Activated T-helper 1 cell treated with anti-CD3 and anti-CD28 coated beads, Interleukin-12 subunit alpha, Interleukin-12 subunit beta, Interleukin-2, Interleukin-4 antibody, amounts not matched to agents 30 ng/mL and 10 ng/mL and 1 ng/mL, durations not matched to agents 14 hours and 24 hours and 36 hours (primary cell): ENCODE results near the gene SYT13. TPM values are rescaled to one million over a fixed set of nuclear protein-coding genes. Genes with fewer than 3 reads are reported as not detected.

Experiments used
- DNase-seq: peaks from one replicate; pipeline ENCODE4 v3.0.0; 2021; ENCODE audit warnings: low spot score
- H3K27ac Mint-ChIP-seq: one replicate; pipeline ENCODE4 v1.8.0; 2021; ENCODE audit warnings: mild to moderate bottlenecking, mixed read lengths
- H3K27me3 Mint-ChIP-seq: one replicate; pipeline ENCODE4 v1.8.0; 2022; ENCODE audit warnings: mild to moderate bottlenecking, moderate library complexity, mixed read lengths; ENCODE audit not compliant: insufficient read depth
- H3K36me3 Mint-ChIP-seq: one replicate; pipeline ENCODE4 v1.8.0; 2021; ENCODE audit warnings: low read depth, mixed read lengths
- H3K4me1 Mint-ChIP-seq: one replicate; pipeline ENCODE4 v1.8.0; 2021; ENCODE audit warnings: low read depth, mixed read lengths
- H3K4me3 Mint-ChIP-seq: one replicate; pipeline ENCODE4 v1.8.0; 2021; ENCODE audit warnings: mild to moderate bottlenecking, moderate library complexity, mixed read lengths
- H3K9me3 Mint-ChIP-seq: one replicate; pipeline ENCODE4 v1.8.0; 2021; ENCODE audit warnings: mixed read lengths
- intact Hi-C: fragments of 100-400 bp; cut with micrococcal nuclease; formaldehyde crosslinking; loops from one replicate; pipeline ENCODE4 v1.15.1; 2024
- total RNA-seq: library from RNA; stranded (reverse); gene quantifications from 2 replicates; pipeline ENCODE4 v1.2.3, GENCODE V29; 2022

Gene SYT13
- total RNA-seq, 1 donor from 2014 or later, result not detected

- H3K9me3 Mint-ChIP-seq, result peaks cover 4% of the 10 kb centered on the region
- H3K27me3 Mint-ChIP-seq, result peaks cover 8% of the 10 kb centered on the region
- no peak overlapping the region for H3K27ac Mint-ChIP-seq
- no peaks in the 10 kb centered on the region for H3K36me3 Mint-ChIP-seq
- no peak for DNase-seq
- intact Hi-C loops, result no loop called here
- H3K4me1 Mint-ChIP-seq, result no peaks in the 10 kb centered on the region
- no peak overlapping the region for H3K4me3 Mint-ChIP-seq
These were observed 36.1 kb upstream of the SYT13 start for GRCh38 chr11:45322111-45322705.

GRCh38 chr11:45321669-45322068 is 35.5 kb upstream of the SYT13 start:
- no peaks in the 10 kb centered on the region for H3K4me1 Mint-ChIP-seq
- no peak overlapping the region for H3K4me3 Mint-ChIP-seq
- no peaks in the 10 kb centered on the region for H3K36me3 Mint-ChIP-seq
- DNase-seq, result no peak
- H3K27ac Mint-ChIP-seq, result no peak overlapping the region
- H3K27me3 Mint-ChIP-seq, result peaks cover 3% of the 10 kb centered on the region
- no peaks in the 10 kb centered on the region for H3K9me3 Mint-ChIP-seq
- intact Hi-C loops, result no loop called here

- intact Hi-C loops, result no loop called here
- Mint-ChIP-seq H3K9me3 (no peaks in the 10 kb centered on the region), H3K27me3 (peaks cover 2% of the 10 kb centered on the region), H3K27ac (no peak overlapping the region), H3K36me3 (no peaks in the 10 kb centered on the region), H3K4me3 (no peak overlapping the region), H3K4me1 (no peaks in the 10 kb centered on the region)
- DNase-seq, result no peak
These were observed 35.0 kb upstream of the SYT13 start for GRCh38 chr11:45321031-45321595.

GRCh38 chr11:45320371-45320770 is 34.2 kb upstream of the SYT13 start:
- no peaks in the 10 kb centered on the region for H3K9me3 Mint-ChIP-seq
- DNase-seq, result no peak
- no peak overlapping the region for H3K4me3 Mint-ChIP-seq
- H3K27ac Mint-ChIP-seq, result no peak overlapping the region
- peaks cover 3% of the 10 kb centered on the region for H3K27me3 Mint-ChIP-seq
- H3K36me3 Mint-ChIP-seq, result no peaks in the 10 kb centered on the region
- H3K4me1 Mint-ChIP-seq, result no peaks in the 10 kb centered on the region
- intact Hi-C loops, result no loop called here

GRCh38 chr11:45319077-45319476 is 32.9 kb upstream of the SYT13 start:
- no peaks in the 10 kb centered on the region for H3K4me1 Mint-ChIP-seq
- no peak overlapping the region for H3K4me3 Mint-ChIP-seq
- no peaks in the 10 kb centered on the region for H3K9me3 Mint-ChIP-seq
- H3K27ac Mint-ChIP-seq, result no peak overlapping the region
- intact Hi-C loops, result no loop called here
- H3K27me3 Mint-ChIP-seq, result peaks cover 14% of the 10 kb centered on the region
- H3K36me3 Mint-ChIP-seq, result no peaks in the 10 kb centered on the region
- no peak for DNase-seq

GRCh38 chr11:45318516-45318915 is 32.4 kb upstream of the SYT13 start:
- intact Hi-C loops, result no loop called here
- Mint-ChIP-seq H3K27ac (no peak overlapping the region), H3K4me1 (no peaks in the 10 kb centered on the region), H3K9me3 (no peaks in the 10 kb centered on the region), H3K27me3 (peaks cover 14% of the 10 kb centered on the region), H3K36me3 (no peaks in the 10 kb centered on the region), H3K4me3 (no peak overlapping the region)
- no peak for DNase-seq

- H3K4me1 Mint-ChIP-seq, result no peaks in the 10 kb centered on the region
- peaks cover 12% of the 10 kb centered on the region for H3K27me3 Mint-ChIP-seq
- no peak overlapping the region for H3K4me3 Mint-ChIP-seq
- no peak overlapping the region for H3K27ac Mint-ChIP-seq
- H3K36me3 Mint-ChIP-seq, result no peaks in the 10 kb centered on the region
- no peak for DNase-seq
- intact Hi-C loops, result no loop called here
- H3K9me3 Mint-ChIP-seq, result no peaks in the 10 kb centered on the region
These were observed 30.1 kb upstream of the SYT13 start for GRCh38 chr11:45316258-45316657.

- H3K4me1 Mint-ChIP-seq, result no peaks in the 10 kb centered on the region
These were observed 28.8 kb upstream of the SYT13 start for GRCh38 chr11:45314900-45315299.

GRCh38 chr11:45313171-45313865 is 27.2 kb upstream of the SYT13 start:
- Mint-ChIP-seq H3K9me3 (no peaks in the 10 kb centered on the region), H3K27ac (no peak overlapping the region), H3K4me1 (no peaks in the 10 kb centered on the region), H3K27me3 (peaks cover 12% of the 10 kb centered on the region), H3K36me3 (no peaks in the 10 kb centered on the region), H3K4me3 (no peak overlapping the region)
- DNase-seq, result no peak
- intact Hi-C loops, result no loop called here

More at GRCh38 chr11:45314900-45315299, 28.8 kb upstream of the SYT13 start:
- Mint-ChIP-seq H3K9me3 (no peaks in the 10 kb centered on the region), H3K27me3 (peaks cover 12% of the 10 kb centered on the region), H3K27ac (no peak overlapping the region), H3K4me3 (no peak overlapping the region), H3K36me3 (no peaks in the 10 kb centered on the region)
- intact Hi-C loops, result no loop called here
- DNase-seq, result no peak

GRCh38 chr11:45305874-45306623 is 19.9 kb upstream of the SYT13 start:
- intact Hi-C loops, result no loop called here
- Mint-ChIP-seq H3K36me3 (no peaks in the 10 kb centered on the region), H3K4me3 (no peak overlapping the region), H3K4me1 (no peaks in the 10 kb centered on the region), H3K9me3 (no peaks in the 10 kb centered on the region), H3K27me3 (peaks cover 6% of the 10 kb centered on the region), H3K27ac (no peak overlapping the region)
- no peak for DNase-seq

- no peak overlapping the region for H3K27ac Mint-ChIP-seq
- no peaks in the 10 kb centered on the region for H3K4me1 Mint-ChIP-seq
- intact Hi-C loops, result no loop called here
- no peaks in the 10 kb centered on the region for H3K36me3 Mint-ChIP-seq
- H3K9me3 Mint-ChIP-seq, result no peaks in the 10 kb centered on the region
- no peak overlapping the region for H3K4me3 Mint-ChIP-seq
- DNase-seq, result no peak
- peaks cover 6% of the 10 kb centered on the region for H3K27me3 Mint-ChIP-seq
These were observed 18.8 kb upstream of the SYT13 start for GRCh38 chr11:45304992-45305335.

GRCh38 chr11:45304111-45304991 is 18.2 kb upstream of the SYT13 start:
- no peaks in the 10 kb centered on the region for H3K4me1 Mint-ChIP-seq
- no peak overlapping the region for H3K4me3 Mint-ChIP-seq
- DNase-seq, result no peak
- no peak overlapping the region for H3K27ac Mint-ChIP-seq
- H3K36me3 Mint-ChIP-seq, result no peaks in the 10 kb centered on the region
- no peaks in the 10 kb centered on the region for H3K9me3 Mint-ChIP-seq
- H3K27me3 Mint-ChIP-seq, result peaks cover 9% of the 10 kb centered on the region
- intact Hi-C loops, result no loop called here
